HG03469 (cell line): ENCODE data around the gene FBXL19.
"Not testable (repeated sequence)": the region's sequence is repeated elsewhere in the genome, so short reads cannot be mapped to it uniquely, and the experiment has no call there.

Source experiments
- ATAC-seq: cut with Tn5 transposase; IDR thresholded peaks from one replicate; pipeline ENCODE4 v1.9.1; 2021; ENCODE audit warnings: mild to moderate bottlenecking, moderate library complexity, moderate number of reproducible peaks; ENCODE audit not compliant: unreplicated experiment

The FBXL19 gene

GRCh38 chr16:30921748-30922419 lies 1.5 kb upstream of the FBXL19 start:
- no peak for ATAC-seq

- peak; percentile 56 for ATAC-seq
These were observed 882 bp upstream of the FBXL19 start for GRCh38 chr16:30922420-30922959.

DNA sequence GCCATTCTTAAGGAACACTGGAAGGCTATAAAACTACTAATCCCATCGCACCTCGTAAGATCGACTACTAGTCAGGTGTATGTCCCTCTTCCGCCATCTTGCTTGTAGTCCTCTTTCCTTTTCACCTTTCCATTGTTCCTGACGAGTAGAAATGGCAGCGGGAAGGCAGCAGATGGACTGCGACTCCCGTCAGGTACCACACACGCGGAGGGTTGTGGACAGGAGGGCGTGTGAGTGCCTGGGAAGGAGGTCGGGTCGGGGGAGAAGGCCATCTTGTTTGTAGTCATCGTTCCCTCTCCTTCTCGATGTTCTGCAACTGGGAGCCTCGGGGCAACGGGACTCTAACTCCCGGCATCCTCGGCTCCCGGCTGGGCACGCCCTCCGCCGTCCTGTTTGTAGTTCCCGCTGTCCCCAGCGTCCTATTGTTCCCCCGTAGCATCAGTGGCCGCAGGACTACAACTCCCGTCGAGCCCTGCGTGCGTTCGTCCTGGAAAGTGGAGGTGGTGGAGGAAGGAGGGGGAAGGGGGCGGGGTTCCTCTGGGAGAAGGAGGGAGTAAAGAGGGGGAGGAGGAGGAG lies 324 bp upstream of the FBXL19 start:
- ATAC-seq: peak; percentile 53

GRCh38 chr16:30924076-30924912 lies 922 bp downstream of the FBXL19 start:
- no peak for ATAC-seq

- no peak for ATAC-seq
These were observed 1.7 kb downstream of the FBXL19 start for GRCh38 chr16:30924913-30925631.

DNA sequence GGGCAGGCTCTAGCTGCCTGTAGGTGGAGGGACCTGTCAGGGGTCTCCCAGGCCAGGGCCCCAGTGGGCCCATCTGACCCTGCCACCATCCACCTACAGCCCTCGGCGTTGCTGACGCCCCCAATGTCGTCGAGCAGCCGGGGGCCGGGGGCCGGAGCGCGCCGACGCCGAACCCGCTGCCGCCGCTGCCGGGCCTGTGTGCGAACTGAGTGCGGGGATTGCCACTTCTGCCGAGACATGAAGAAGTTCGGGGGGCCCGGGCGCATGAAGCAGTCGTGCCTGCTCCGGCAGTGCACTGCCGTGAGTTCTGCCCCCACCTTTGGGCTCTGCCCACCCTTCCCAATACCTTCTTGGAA lies 2.2 kb downstream of the FBXL19 start:
- no peak for ATAC-seq

DNA sequence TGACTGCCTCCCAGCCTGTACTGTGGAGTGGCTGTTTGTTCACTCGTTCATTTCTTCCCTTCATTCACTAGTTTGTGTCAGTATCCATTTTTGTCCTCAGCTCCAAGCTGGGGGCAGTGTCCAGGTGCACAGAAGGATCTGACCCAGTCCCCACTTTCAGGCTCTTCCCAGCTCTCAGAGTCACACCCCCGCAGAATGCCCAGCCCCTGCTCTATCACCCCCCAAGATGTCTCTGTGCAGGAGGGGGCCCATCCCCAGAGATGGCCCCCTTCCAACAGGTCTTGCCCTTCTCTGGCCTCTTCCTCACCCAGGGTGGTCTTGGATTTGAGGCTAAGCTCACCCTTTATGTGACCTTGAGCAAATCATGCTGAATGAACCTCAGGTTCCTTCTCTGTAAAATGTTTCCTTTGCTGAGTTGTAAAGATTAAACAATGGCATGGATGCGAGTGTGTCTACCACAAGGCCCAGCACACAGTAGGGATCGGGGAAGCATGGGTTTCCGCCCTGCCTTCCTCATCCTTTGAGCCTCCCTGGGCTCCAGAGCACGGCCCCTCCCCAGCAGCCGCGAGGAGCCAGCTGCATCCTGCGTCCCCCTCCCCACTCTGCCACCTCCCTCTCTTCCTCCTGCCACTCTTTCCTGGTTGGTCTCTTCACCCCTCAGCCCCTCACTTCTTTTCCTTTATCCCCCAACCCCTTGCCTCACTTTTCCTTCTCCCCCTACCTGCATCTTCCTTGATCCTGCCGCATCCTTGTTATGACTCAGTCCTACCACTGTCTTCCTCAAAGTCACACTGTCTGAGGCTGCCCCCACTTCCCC lies 2.8 kb downstream of the FBXL19 start:
- ATAC-seq: no peak

DNA sequence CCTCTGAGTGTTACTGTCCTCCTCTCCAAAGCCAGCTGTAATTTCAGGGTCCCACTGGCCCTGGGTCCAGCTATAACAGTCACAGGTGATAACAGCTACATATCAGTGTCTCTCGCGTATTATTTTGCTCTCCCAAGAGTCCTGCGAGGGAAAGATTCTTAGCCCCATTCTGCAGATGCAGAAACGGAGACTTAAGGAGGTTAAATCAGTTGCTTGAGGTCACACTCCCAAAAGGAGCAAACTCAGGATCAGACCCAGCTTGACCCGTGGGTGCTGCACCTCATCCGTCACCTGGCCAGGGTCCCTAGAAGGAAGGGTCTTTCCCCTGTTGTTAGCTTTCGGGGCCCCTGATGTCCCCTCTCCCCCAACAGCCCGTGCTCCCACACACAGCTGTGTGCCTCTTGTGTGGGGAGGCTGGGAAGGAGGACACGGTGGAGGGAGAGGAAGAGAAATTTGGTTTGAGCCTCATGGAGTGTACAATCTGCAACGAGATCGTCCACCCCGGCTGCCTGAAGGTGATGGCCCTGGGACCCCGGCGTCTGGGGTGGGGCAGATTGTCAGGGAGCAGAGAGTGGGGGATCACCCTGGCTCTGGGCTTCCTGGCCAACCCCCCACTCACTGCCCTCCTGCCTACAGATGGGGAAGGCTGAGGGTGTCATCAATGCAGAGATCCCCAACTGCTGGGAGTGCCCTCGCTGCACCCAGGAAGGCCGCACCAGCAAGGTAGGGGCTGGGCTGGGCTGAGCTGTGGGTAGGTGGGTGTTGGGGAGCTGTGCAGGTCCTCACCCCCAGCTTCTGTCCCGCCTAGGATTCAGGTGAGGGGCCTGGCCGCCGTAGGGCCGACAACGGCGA lies 3.8 kb downstream of the FBXL19 start:
- ATAC-seq: no peak

- no peak for ATAC-seq
These were observed 4.5 kb downstream of the FBXL19 start for GRCh38 chr16:30927789-30928378.

DNA sequence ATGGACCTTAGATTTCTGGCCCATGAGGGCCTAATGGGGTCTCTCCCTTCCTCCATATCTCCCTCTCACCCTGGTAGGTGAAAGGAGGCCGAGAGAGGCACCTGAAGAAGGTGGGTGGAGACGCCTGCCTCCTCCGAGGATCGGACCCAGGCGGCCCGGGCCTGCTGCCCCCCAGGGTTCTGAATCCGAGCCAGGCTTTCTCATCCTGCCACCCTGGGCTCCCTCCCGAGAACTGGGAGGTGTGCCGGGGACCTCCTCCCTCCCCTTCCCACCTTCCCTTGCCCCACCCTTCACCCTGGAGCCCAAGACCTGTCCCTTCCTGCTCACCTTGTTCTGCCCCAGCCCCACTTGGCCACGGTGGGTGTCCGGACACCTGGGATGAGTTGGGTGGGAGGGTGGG lies 5.0 kb downstream of the FBXL19 start:
- no peak for ATAC-seq

- no peak for ATAC-seq
These were observed 5.8 kb downstream of the FBXL19 start for GRCh38 chr16:30929167-30929566.

DNA sequence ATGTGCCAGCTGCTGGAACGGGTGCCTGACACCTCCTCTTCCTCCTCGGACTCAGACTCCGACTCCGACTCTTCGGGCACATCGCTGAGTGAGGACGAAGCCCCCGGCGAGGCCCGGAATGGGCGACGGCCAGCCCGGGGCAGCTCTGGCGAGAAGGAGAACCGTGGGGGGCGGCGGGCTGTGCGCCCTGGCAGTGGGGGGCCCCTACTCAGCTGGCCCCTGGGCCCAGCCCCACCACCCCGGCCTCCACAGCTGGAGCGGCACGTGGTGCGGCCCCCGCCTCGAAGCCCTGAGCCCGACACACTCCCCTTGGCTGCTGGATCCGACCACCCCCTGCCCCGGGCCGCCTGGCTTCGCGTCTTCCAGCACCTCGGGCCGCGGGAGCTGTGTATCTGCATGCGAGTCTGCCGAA lies 6.8 kb downstream of the FBXL19 start:
- no peak for ATAC-seq

DNA sequence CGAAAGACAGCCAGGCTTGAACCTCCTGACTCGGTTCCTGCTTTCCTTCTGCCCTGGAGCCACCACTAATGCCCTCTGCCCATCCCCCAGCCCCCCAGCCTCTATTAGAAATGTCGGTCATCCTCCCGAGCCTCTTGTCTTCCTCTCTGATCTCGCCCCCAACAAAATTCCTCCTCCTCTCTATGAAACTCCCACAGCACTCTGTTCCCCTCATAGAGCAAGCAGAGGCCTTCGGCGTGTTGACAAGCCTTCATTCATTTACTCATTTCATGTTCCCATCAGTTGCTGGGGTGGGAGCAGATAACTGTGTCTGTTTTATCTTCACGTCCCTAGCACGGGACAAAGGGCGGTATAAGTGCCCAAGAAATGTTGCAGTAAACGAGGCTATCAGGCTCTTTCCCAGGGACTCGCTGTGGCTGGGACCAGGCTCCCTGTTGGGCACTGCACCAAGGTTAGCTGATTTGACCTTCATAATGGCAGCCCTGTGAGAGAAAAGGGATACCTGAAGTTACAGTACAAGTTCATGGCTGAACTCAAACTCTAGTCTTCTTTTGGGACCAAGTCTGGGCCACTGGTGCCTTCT lies 7.8 kb downstream of the FBXL19 start:
- no peak for ATAC-seq

DNA sequence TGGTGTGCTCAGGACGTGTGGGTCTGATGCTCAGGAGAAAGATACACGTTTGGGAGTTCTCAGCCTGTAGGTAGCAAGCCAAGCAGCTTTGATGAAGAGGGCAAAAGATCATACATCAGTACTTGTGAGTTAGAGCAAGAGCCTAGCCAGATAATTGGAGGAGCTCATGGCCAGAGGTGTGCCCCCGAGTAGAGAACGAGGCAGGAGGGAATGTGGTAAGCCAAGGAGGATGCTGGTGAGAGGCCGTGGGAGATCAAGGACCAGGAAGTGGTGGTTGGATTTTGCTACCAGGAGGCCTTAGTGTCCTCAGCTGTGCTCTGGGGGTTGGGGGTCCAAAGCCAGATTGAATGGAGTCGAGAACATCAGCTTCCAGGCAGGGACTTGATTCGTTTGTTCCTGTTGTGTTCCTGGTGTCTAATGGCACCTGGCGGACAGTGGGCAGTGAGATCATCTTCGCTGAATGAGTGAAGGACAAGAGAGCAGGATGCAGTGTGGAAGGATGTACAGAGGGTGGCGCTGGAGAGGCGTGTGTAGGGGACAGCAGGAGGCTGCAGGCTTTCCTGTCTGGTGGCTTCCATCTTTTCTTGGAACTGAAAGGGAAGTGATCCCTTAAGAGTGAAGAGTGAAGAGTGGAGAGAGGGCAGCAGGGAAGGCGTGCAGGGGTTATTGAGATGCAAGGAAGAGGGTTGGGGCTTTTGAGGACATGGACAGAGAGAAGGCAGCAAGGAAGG lies 11.6 kb downstream of the FBXL19 start:
- no peak for ATAC-seq

- ATAC-seq: no peak
These were observed 14.3 kb downstream of the FBXL19 start for GRCh38 chr16:30937692-30938091.

- not testable (repeated sequence) for ATAC-seq
These were observed 16.2 kb downstream of the FBXL19 start for GRCh38 chr16:30939571-30939970.

DNA sequence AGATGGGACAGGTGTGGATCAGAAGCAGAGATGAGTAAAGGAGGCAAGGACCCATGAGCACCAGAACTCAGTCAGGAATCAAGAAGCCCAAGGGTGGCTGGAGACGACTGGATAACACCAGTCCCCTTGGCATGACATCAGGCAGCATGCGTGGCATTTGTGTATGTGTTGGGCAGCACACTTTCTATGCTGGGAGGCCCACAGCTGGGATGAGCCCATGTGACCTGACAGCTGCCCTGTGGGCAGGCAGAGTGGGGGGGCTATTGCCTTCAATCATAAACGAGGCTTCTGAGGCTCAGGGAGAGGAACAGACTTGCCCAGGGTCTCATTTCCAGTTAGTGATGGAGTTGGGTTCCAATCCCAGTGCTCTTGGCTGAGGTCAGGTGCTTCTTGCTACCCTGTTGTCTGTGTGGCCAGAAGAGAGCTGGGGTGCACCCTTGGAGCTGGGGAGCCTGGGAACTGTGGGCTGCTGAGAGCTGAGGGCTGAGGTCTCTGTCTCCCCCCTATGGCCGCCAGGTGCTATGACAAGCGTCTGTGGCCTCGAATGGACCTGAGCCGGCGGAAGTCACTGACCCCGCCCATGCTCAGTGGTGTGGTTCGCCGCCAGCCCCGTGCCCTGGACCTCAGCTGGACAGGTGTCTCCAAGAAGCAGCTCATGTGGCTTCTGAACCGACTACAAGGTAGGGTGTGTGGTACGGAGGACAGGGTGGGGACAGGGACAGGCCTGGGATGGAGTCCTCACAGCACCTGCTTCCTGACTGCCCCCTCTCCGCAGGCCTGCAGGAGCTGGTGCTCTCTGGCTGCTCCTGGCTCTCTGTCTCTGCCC lies 18.4 kb downstream of the FBXL19 start:
- no peak for ATAC-seq
